Measurements from ENCODE around the gene ZACN.

The ZACN gene

DNA sequence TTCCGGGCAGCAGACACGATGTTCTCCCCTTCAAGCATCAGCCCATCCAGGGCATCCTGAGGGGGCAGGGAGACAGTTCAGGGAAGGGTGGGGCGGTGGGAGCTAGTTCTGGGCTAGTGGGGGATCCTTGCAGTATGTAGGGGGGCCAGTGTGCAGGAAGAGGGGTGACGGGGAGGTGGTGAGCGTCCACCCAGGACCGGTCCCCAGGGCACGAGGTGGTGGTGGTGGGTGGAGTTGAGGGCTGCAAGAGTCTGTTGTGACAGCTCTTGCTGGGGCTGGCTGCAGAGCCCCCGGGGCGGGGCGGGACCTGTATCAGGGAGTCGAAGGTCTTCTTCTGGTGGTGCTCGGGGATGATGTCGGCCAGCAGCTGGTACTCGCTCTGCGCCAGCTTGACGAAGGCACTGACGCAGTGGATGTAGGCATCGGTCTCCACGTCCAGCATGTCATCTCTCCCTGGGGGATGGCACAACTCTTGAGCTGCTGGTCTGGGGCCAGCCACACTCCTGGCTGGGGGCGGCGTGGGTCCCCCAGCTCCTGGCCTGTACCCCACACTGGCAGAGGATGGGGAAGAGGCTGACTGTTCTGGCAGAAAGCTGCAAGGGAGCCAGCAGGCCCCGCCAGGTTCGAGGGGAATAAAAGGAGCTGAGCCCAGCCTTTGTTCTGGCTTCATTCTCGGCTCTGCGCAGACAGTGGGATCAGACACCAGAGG lies 10.0 kb downstream of the ZACN start:
- Histone ChIP-seq H3K27me3 (ENCODE audit: control insufficient read depth, insufficient read depth, low read length) (no peaks in the 10 kb centered on the region), H3K4me1 (ENCODE audit: control insufficient read depth, insufficient read depth, low read length) (no peaks in the 10 kb centered on the region), H3K27ac (ENCODE audit: low read depth, low read length) (no peak overlapping the region), H3K4me3 (ENCODE audit: low read length) (no peak overlapping the region), H3K9ac (ENCODE audit: low read length) (no peak overlapping the region), H3K36me3 (ENCODE audit: control insufficient read depth, insufficient read depth, low read length) (peaks cover 55% of the 10 kb centered on the region)

DNA sequence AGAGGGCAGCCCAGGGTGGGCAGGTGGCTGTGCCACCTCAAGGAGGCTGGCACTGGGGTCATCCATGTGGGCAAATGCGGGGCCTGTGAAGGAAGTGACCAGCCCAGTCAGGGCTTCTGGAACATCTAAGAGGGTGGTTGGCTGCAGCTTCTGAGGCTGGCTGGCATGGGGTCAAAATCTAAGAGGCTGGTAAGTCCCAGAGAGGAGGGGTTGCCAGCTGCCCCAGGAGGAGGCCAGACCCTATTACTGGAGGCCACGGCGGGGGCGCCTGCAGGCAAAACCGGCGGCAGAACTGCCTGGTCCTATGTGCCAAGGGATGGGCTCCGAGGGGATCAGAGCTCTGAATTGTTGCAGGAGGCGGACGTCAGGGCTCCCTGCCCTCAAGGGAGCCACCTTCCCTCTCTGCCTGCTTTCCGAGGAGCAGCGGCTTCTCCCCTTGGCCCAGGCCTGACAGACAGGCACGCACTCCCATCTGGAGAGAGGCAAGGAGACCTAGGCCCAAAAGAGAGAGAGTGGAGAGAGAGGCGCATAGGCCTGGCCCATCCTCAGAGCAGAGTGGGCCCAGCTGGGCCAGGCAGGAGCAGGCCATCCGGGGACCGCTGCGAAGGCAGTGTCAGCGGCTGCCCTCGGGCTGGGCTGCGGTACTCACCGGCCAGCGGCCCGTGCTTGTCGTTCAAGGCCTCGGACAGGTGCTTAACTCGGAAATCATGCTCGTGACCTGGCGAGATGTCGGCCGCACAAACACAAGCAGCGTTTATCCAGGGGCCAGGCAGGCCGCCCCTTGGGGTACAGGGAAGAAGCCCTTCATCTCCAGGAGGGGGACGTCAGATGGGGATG lies 10.9 kb downstream of the ZACN start:
- no peak overlapping the region for H3K9ac ChIP-seq (ENCODE audit: low read length)
- H3K36me3 ChIP-seq (ENCODE audit: control insufficient read depth, insufficient read depth, low read length) = peaks cover 56% of the 10 kb centered on the region
- no peaks in the 10 kb centered on the region for H3K27me3 ChIP-seq (ENCODE audit: control insufficient read depth, insufficient read depth, low read length)
- no peaks in the 10 kb centered on the region for H3K4me1 ChIP-seq (ENCODE audit: control insufficient read depth, insufficient read depth, low read length)
- no peak overlapping the region for H3K27ac ChIP-seq (ENCODE audit: low read depth, low read length)
- no peak overlapping the region for H3K4me3 ChIP-seq (ENCODE audit: low read length)

DNA sequence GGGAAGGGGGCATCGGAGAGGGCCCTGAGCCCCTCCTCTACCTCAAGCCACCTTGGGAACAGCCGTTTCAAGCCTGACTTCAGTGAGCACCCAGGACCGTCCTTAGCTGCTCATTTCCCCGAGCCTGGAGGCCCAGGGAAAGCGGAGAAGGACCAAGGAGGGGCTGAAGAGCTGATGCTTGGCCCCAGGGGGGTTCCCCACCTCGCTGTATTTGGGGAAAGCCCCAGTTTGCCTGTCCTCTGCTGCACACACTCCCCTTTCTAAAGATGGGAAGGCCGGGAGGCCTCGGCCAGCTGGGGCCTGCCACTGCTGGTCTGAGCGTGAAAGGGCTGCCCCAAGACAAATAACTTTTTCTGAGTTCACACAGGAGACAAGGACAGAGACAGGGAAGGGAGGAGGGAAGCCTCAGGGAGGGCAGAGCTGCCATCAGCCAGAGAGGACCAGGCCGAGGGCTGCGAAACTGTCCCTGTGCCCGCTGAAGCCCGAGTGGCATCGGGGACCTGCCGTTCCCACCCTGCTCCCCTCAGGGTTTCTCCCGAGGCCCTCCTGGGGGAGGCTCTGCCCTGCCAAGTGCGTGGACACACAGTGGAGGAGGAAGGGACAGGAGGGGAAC lies 11.6 kb downstream of the ZACN start:
- Histone ChIP-seq H3K9ac (ENCODE audit: low read length) (no peak overlapping the region), H3K27me3 (ENCODE audit: control insufficient read depth, insufficient read depth, low read length) (no peaks in the 10 kb centered on the region), H3K36me3 (ENCODE audit: control insufficient read depth, insufficient read depth, low read length) (peaks cover 55% of the 10 kb centered on the region), H3K4me1 (ENCODE audit: control insufficient read depth, insufficient read depth, low read length) (no peaks in the 10 kb centered on the region), H3K27ac (ENCODE audit: low read depth, low read length) (no peak overlapping the region), H3K4me3 (ENCODE audit: low read length) (no peak overlapping the region)

DNA sequence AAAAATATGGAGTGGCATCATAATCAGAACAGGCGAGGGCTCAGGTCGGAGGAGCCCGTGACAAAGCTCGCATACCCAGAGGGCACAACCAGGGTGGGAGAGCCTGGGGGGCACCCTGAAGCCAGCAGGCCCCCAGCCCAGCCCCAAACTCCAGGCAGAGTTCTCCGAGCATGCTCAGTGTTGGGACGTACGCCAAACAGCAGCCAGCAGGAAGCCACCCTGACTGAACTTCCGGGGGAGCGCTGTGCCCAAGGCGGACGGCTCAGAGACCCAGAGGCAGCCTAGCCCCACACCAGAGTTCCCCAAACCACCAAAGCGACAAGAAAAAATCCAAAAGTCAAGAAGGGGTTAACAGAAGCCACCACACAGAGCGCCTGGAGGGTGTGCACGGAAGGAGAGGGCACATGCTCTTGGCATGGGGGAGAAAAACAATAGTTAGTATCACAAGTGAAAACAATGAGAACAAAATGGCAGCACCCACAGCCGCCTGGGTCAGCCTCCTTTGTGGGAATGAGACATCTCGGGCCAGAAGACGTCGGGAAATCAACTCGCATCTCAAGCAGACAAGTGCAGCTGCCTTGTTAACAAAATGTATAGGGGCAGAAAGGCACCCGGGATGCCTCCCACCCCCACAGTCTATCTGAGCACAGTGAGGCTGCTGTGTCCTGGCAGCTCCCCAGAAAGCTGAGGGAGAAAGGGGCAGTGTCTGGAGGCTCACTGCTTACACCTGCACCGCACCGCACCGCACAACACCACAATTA lies 12.7 kb downstream of the ZACN start:
- Histone ChIP-seq H3K4me1 (ENCODE audit: control insufficient read depth, insufficient read depth, low read length) (no peaks in the 10 kb centered on the region), H3K36me3 (ENCODE audit: control insufficient read depth, insufficient read depth, low read length) (peaks cover 51% of the 10 kb centered on the region), H3K27me3 (ENCODE audit: control insufficient read depth, insufficient read depth, low read length) (no peaks in the 10 kb centered on the region), H3K4me3 (ENCODE audit: low read length) (no peak overlapping the region), H3K27ac (ENCODE audit: low read depth, low read length) (no peak overlapping the region), H3K9ac (ENCODE audit: low read length) (no peak overlapping the region)

DNA sequence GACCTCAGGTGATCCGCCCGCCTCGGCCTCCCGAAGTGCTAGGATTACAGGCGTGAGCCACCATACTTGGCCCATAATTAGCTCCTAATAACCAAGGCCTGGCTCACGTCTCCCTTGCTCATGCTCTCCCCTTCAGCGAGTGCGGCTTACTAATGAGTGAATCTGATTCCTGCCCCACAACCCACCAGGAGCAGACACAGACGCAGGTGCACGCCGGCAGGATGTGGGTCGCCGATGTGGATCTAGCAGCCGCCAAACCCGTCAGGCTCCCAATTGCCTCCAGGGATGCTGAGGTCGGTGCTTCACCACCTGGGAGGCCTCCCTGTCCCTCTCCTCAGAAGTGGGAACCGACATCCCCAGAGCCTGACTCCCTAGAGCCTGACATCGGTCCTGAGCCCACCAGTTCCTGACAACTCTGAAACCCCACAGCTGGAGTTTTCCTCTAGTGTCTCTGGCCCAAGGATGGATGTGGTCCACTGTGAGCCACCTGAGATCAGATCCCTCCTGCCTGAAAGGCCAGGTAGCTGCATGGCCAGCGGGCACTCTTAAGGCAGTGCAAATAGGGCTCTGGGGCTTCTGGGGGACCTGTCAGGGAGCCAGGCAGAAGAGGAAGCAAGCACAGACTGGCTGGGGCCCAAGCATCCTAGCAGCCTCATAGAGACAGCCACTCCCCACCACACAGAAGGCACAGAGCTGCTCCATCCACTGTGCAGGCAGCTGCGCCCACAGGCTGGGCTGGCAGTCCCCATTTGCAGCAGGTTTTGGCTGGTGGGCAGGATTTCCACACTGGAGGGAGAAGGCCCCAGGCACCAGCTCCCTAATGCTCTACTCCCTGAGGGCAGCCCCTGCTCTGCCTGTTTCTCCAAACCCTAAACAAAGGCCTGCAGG lies 13.8 kb downstream of the ZACN start:
- Histone ChIP-seq H3K9ac (ENCODE audit: low read length) (no peak overlapping the region), H3K27me3 (ENCODE audit: control insufficient read depth, insufficient read depth, low read length) (no peaks in the 10 kb centered on the region), H3K4me3 (ENCODE audit: low read length) (no peak overlapping the region), H3K27ac (ENCODE audit: low read depth, low read length) (no peak overlapping the region), H3K36me3 (ENCODE audit: control insufficient read depth, insufficient read depth, low read length) (peaks cover 54% of the 10 kb centered on the region), H3K4me1 (ENCODE audit: control insufficient read depth, insufficient read depth, low read length) (no peaks in the 10 kb centered on the region)

DNA sequence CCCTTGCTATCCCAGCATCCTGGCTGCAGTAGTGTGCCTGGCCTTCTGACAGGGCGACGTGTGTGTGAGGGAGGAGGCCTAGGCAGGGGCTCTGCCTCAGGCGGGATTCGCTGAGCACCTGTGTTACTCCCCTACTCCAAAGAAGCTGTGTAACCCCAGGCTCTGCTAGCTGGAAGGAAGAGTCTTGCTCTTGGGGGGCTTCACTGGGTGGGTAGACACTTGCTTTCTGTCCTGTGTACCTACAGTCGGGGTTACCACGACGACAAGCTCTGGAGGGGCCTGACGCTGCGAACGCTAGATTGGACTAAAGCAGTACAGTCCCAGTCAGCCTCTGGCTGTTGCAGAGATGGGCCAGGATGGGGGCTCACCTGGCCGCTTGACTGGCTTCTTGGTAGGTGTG lies 15.1 kb downstream of the ZACN start:
- H3K4me1 ChIP-seq (ENCODE audit: control insufficient read depth, insufficient read depth, low read length) = no peaks in the 10 kb centered on the region
- no peak overlapping the region for H3K9ac ChIP-seq (ENCODE audit: low read length)
- no peak overlapping the region for H3K4me3 ChIP-seq (ENCODE audit: low read length)
- H3K27ac ChIP-seq (ENCODE audit: low read depth, low read length) = no peak overlapping the region
- no peaks in the 10 kb centered on the region for H3K27me3 ChIP-seq (ENCODE audit: control insufficient read depth, insufficient read depth, low read length)
- peaks cover 41% of the 10 kb centered on the region for H3K36me3 ChIP-seq (ENCODE audit: control insufficient read depth, insufficient read depth, low read length)

DNA sequence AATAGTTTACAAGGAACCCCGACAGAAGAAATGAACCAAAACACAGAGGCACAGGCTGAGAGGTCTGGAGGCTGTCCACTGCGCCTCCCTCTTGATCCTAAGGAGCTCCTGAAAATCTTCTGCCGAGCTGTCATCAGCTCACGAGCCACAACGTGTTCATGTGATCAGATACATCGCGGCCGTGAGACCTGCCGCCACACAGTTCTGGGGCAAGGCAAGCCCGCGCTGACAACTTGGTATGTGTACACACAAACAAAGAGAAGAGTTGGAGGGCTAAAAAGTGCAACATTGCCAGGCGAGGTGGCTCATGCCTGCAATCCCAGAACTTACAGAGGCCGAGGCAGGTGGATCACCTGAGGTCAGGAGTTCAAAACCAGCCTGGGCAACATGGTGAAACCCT lies 17.0 kb downstream of the ZACN start:
- H3K9ac ChIP-seq (ENCODE audit: low read length) = no peak overlapping the region
- peaks cover 30% of the 10 kb centered on the region for H3K36me3 ChIP-seq (ENCODE audit: control insufficient read depth, insufficient read depth, low read length)
- no peaks in the 10 kb centered on the region for H3K4me1 ChIP-seq (ENCODE audit: control insufficient read depth, insufficient read depth, low read length)
- H3K27me3 ChIP-seq (ENCODE audit: control insufficient read depth, insufficient read depth, low read length) = no peaks in the 10 kb centered on the region
- no peak overlapping the region for H3K4me3 ChIP-seq (ENCODE audit: low read length)
- no peak overlapping the region for H3K27ac ChIP-seq (ENCODE audit: low read depth, low read length)

DNA sequence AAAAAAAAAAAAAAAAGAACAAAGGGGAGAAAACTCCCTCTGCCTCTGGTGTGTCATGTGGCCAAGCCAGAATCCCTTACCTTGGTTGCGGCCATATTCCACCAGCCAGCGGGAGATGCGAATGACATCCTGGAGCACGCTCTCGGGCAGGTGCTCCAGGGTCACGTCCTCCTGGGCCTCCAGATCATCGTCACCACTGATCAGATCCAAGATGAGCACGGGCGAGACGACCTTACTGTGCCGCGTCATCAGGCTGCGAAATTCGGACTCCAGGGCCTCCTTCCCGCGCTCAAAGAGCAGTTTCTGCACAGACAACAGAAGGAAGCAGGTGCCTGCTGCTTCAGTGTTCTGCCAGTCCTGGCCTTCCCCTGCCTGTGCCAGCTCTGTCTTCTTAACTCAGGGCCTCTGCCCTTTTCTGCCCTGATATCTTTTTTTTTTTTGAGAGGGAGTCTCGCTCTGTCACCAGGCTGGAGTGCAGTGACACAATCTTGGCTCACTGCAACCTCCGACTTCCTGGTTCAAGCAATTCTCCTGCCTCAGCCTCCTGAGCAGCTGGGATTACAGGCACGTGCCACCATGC lies 18.8 kb downstream of the ZACN start:
- no peak overlapping the region for H3K27ac ChIP-seq (ENCODE audit: low read depth, low read length)
- no peak overlapping the region for H3K4me3 ChIP-seq (ENCODE audit: low read length)
- peaks cover 3% of the 10 kb centered on the region for H3K4me1 ChIP-seq (ENCODE audit: control insufficient read depth, insufficient read depth, low read length)
- H3K36me3 ChIP-seq (ENCODE audit: control insufficient read depth, insufficient read depth, low read length) = peaks cover 30% of the 10 kb centered on the region
- H3K9ac ChIP-seq (ENCODE audit: low read length) = no peak overlapping the region
- H3K27me3 ChIP-seq (ENCODE audit: control insufficient read depth, insufficient read depth, low read length) = no peaks in the 10 kb centered on the region

DNA sequence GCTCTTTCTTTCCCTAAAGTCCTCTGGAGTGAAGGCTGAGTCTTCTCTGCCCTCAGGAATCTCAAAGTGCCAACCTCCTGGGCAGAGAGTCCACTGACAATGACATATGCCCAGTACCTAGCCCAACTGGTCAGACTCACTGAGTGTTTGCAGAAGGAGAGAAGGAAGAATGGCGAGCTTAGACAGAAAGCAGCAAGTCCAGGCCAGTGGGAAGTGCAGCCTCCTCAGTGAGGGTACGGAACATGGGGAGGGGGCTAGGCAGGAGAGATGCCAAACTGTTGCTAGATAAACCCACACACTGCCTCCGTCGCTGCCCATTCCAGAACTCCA lies 23.9 kb downstream of the ZACN start:
- H3K4me1 ChIP-seq (ENCODE audit: control insufficient read depth, insufficient read depth, low read length) = peaks cover 5% of the 10 kb centered on the region
- peak overlapping the region; percentile 52 for H3K9ac ChIP-seq (ENCODE audit: low read length)

DNA sequence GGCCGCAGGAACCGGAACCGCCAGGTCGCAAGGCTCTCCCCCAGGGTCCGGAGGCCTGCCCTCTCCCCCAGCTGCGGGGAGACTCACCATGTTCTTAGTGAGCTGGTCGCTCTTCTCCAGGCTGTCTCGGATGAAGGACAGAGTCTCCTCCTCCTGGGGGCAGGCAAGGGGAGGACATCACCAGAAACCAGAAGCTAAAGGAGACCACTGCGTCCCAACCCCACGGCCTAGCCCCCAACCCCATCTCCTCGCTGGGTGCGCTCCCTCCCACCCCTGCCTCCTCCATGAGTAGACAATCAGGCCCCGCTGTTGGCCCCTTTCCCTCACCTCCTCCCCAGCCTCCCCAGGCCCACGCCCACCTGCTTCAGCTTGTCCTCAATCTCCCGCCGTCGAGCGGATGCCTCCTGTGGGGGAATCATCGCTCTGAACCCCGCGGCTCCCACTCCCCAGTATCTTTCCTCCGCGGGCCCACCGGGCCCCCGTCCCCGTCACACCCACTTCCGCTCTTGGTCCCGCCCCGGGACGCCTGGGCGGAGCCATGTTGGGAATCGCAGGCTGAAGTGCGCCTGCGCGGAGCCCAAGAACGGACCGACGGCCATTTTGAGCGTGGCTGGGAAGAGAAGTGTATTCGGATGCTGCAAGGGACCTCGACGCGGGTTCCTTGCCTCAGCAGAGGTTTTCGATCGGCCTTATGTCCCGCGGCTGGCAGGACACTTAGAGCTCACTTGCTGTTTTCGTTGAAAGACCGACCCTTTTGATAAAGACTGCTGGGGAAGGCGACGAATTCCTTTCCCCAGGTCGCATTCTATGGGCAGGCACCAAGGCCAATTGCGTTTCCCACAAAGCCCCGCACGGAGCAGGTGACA lies 24.5 kb downstream of the ZACN start, which contains the start of gene EXOC7:
EXOC7 (minus strand) TSS at position 514 of the 866 bp plus-strand sequence; CDS start at position 419, 95 bp downstream.
- Histone ChIP-seq H3K27me3 (ENCODE audit: control insufficient read depth, insufficient read depth, low read length) (no peaks in the 10 kb centered on the region), H3K27ac (ENCODE audit: low read depth, low read length) (peak within 1 kb of the TSS; percentile 75), H3K9ac (ENCODE audit: low read length) (peak within 1 kb of the TSS; percentile 52), H3K4me1 (ENCODE audit: control insufficient read depth, insufficient read depth, low read length) (peaks cover 5% of the 10 kb centered on the region), H3K4me3 (ENCODE audit: low read length) (peak within 1 kb of the TSS; percentile 83), H3K36me3 (ENCODE audit: control insufficient read depth, insufficient read depth, low read length) (peaks cover 8% of the 10 kb centered on the region)

More for the DNA sequence above, 23.9 kb downstream of the ZACN start:
- H3K27ac ChIP-seq (ENCODE audit: low read depth, low read length) = peak overlapping the region; percentile 38
- H3K36me3 ChIP-seq (ENCODE audit: control insufficient read depth, insufficient read depth, low read length) = peaks cover 8% of the 10 kb centered on the region
- peak overlapping the region; percentile 83 for H3K4me3 ChIP-seq (ENCODE audit: low read length)
- no peaks in the 10 kb centered on the region for H3K27me3 ChIP-seq (ENCODE audit: control insufficient read depth, insufficient read depth, low read length)
